ENCODE measurements around the gene ARMCX2.
A peak's percentile ranks its signal among the peaks of the same experiment; 100 is the strongest.

ARMCX2 gene

GRCh38 chrX:101682723-101683122 is 23.1 kb upstream of the ARMCX2 start:
- TF ChIP-seq CTCF (IDR thresholded peaks at IDR 0.05; ENCODE audit: insufficient read depth, low read depth, low read length, missing control alignments), result no peak
- H3K4me3 ChIP-seq (ENCODE audit: low read depth, low read length), result no peak overlapping the region
- DNase-seq (ENCODE audit: low read depth), result no peak

GRCh38 chrX:101677028-101677427 is 17.4 kb upstream of the ARMCX2 start:
- peak; percentile 35 for DNase-seq (ENCODE audit: low read depth)
- no peak for TF ChIP-seq CTCF (IDR thresholded peaks at IDR 0.05; ENCODE audit: insufficient read depth, low read depth, low read length, missing control alignments)
- H3K4me3 ChIP-seq (ENCODE audit: low read depth, low read length), result no peak overlapping the region

DNA sequence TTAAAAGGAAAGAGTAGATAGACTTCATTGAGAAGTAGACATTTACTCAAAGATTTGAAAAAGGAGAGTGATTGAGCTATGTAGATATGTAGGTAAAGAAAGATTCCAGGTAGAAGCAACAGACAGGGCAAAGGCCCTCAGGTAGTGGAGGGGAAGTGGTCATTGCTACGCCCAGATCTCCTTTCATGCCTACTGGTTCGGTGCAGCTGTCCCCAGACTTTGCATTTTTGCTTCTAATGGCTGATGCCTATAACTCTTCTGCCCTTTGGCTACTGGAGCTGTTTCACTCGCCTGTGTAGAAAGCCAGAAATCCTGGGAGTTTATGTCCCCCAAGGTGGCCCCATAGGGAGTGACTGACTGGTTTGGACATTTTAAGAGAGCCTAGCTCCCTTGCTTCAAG is 16.9 kb upstream of the ARMCX2 start:
- no peak for TF ChIP-seq CTCF (IDR thresholded peaks at IDR 0.05; ENCODE audit: insufficient read depth, low read depth, low read length, missing control alignments)
- DNase-seq (ENCODE audit: low read depth), result peak; percentile 5
- H3K4me3 ChIP-seq (ENCODE audit: low read depth, low read length), result no peak overlapping the region

DNA sequence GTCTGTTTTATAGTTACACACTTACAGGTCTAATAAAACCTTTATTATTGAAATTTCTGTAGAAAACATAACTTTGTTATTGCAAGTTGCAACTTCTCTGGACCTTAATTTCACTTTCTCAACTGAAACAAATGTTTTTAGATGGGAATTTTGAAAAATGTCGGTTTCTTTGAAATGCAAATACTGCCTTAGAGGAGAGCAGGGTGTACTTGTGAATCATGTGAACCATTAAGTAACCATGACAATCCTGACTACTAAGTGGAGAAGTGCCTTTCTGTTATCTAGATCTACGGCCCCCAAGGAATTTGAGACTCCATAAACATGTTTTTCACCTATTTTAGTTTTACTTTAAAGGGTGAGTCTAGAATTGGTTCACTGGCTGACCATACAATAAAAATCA is 8.5 kb upstream of the ARMCX2 start:
- no peak for DNase-seq (ENCODE audit: low read depth)
- no peak overlapping the region for H3K4me3 ChIP-seq (ENCODE audit: low read depth, low read length)
- TF ChIP-seq CTCF (IDR thresholded peaks at IDR 0.05; ENCODE audit: insufficient read depth, low read depth, low read length, missing control alignments), result no peak

DNA sequence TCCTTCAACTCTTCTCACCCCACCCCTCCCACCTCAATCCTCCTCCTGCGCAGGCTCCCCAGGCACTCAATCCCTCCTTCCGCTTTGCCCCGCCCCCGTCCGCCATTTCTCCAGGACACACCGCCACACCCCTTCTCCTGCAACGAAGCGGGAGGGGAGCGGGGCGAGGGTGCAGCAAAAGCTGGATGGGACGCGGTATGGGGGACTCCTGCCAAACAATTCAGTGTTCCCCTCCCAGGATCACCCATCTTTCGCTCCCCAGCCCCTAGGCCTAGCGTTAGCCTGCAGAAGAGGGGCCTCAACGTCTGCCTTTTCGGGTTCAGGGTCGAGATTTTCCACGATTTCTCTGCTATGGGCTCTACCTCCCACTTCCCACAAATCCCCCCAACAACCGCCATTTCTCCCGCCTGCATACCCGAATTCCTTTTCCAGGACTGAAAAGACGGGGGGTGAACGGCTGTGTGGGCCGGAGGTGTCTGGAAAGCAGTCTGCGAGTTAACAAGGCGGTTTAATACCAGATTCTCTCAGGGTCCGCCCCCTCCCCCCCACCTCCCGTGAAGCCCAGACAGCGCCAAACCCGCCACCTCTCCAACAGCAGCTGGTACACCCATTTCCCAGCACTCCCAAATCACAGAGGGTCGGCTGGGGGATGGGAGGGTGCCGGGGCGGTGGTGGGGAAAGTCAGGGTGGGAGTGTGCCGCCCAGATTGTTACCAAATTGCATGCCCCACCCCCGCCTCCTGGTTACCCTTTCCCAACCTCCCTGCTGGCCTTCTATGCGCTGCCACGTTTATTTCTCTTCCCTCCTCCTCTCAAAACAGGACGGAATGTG is 774 bp downstream of the ARMCX2 start:
- H3K4me3 ChIP-seq (ENCODE audit: low read depth, low read length), result peak overlapping the region; percentile 79
- DNase-seq (ENCODE audit: low read depth), result peak; percentile 47

GRCh38 chrX:101657495-101657894 is 2.2 kb downstream of the ARMCX2 start:
- H3K4me3 ChIP-seq (ENCODE audit: low read depth, low read length), result no peak overlapping the region
- TF ChIP-seq CTCF (IDR thresholded peaks at IDR 0.05; ENCODE audit: insufficient read depth, low read depth, low read length, missing control alignments), result no peak
- no peak for DNase-seq (ENCODE audit: low read depth)

More for the DNA sequence above, 774 bp downstream of the ARMCX2 start:
- no peak for TF ChIP-seq CTCF (IDR thresholded peaks at IDR 0.05; ENCODE audit: insufficient read depth, low read depth, low read length, missing control alignments)

DNA sequence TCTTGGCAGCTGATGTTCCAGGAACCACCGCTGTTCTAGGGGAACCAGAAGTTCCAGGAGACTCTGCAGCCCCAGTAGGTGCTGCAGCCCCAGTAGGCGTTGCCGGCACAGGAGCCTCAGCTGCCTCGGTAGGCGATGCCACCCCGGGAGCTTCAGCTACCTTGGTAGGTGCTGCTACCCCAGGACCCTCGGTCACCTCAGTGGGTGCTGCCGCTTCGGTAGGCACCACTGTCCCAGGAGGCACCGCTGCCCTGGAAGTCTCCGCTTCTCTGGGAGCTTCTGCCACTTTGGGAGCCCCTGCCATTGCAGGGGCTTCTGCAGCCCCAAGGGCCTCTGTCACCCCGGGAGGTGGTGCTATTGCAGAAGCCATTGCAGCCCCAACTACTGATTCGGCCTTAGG is 2.8 kb downstream of the ARMCX2 start:
- DNase-seq (ENCODE audit: low read depth), result no peak
- no peak overlapping the region for H3K4me3 ChIP-seq (ENCODE audit: low read depth, low read length)
- no peak for TF ChIP-seq CTCF (IDR thresholded peaks at IDR 0.05; ENCODE audit: insufficient read depth, low read depth, low read length, missing control alignments)

Measured in GM12865 (cell line).